Measurements from ENCODE around the gene CEP97.
A peak's percentile ranks its signal among the peaks of the same experiment; 100 is the strongest.
"Not testable (repeated sequence)": the region's sequence is repeated elsewhere in the genome, so short reads cannot be mapped to it uniquely, and the experiment has no call there.

CEP97 gene

DNA sequence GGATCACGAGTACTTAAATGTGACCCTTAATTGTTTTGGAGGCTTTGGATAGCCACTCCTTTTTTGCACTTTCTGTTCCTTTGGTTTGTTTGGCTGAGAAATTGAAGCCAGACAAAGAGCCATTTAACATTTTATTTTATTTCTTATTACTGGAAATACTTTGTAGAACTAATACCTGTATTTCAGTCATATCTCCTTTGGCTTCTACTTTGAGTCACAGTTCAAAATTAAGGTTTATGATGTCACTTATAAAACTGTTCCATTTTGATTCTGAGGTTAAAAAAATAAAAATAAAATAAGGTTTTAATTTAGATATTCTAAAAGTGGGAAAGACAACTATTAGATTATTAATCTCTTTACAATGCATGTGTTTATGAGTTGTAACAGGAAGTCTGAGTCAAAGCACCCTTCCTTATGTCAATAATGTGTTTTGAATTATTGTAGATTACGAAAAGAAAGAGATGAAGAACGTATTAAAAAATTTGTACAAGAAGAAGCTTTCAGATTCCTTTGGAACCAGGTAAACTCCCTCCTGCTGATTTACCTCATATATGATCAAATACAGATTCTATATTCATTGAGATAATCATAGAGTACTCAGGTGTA is 37.7 kb downstream of the CEP97 start:
- DNase-seq (ENCODE audit: low spot score), result no peak

DNA sequence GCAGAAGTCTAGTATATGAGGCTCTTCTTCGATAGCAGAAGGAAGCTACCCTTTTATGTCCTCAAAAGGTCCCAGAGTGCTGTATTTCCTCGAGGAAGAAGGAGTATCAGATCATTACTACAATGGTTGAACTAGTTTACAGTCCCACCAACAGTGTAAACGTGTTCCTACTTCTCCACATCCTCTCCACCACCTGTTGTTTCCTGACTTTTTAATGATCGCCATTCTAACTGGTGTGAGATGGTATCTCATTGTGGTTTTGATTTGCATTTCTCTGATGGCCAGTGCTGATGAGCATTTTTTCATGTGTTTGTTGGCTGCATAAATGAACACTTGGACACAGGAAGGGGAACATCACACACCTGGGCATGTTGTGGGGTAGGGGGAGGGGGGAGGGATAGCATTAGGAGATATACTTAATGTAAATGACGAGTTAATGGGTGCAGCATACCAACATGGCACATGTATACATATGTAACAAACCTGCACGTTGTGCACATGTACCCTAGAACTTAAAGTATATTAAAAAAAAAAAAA is 53.4 kb downstream of the CEP97 start:
- DNase-seq (ENCODE audit: low spot score), result not testable (repeated sequence)

DNA sequence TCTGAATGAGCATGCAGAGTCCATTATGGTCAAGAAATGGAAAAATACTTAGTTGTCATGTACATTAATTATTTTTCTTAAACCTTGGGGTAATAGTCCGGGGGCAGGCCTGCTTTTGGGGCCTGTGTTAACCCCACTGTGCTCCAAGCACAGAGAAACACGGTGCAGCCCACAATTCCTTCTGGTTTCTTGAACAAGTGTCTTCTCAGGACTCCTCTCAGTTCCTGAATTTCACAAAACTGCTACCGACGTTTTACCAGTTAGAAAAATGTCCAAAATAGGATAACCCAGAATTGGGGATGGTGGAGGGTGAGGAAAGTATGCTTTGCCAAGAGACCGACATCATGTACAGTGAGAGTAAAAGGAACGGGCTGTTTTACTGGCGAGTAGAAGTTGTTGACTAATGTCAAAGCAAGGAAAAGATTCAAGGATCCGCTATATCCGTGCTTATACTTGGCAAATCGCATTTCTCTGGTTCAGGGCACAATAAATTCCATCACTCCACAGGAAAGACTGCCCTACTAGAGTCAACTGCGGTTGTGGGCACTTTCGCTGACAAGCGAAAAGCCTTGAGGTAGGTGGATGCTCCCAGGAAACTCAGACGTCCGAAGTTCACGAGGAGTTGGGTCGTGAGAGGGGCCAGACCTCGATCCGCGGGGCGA is 54.1 kb downstream of the CEP97 start:
- no peak for DNase-seq (ENCODE audit: low spot score)

DNA sequence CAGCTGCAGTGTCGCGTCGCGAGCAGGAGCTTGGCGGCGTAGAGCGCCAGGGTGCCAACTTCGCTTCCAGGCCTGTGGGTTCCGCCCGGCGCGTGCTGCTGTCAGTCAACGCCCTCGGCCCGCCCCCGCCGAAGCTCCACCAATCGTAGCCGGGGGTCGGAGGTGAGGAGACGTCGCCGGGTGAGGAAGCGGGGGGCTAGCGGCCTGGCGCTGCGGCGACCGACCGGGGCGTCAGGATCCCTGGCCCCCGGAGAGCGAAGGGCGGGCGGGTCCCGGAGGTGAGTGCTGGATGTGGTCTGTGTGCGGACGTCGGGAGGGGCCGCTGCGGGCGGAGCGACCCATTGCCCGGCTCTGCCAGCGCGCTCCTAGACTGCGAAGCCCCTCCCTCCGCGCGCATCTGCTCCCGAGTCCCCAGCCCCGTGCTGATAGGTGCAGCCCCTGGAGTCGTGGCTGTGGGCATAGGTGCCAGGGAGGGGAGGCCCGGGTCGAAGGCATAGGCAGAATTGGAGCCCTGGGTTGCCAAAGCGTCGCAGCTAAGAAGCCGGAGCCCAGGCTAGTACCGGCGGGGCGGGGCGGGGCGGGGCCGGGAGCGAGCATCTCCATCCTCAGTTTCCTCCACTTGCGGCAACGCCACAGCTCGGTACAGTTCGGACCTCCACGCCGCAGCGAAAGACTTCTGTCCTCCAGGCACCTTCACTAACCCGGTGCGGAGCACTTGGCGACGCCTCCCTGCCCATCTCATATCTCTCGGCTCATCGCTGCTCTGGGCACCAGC is 54.8 kb downstream of the CEP97 start, which contains the start of gene NXPE3:
Gene NXPE3, plus strand, starts transcription at position 165 of the 775 bp plus-strand sequence. CDS start 6,386 bp downstream, outside the sequence.
- peak; percentile 93 for DNase-seq (ENCODE audit: low spot score)

DNA sequence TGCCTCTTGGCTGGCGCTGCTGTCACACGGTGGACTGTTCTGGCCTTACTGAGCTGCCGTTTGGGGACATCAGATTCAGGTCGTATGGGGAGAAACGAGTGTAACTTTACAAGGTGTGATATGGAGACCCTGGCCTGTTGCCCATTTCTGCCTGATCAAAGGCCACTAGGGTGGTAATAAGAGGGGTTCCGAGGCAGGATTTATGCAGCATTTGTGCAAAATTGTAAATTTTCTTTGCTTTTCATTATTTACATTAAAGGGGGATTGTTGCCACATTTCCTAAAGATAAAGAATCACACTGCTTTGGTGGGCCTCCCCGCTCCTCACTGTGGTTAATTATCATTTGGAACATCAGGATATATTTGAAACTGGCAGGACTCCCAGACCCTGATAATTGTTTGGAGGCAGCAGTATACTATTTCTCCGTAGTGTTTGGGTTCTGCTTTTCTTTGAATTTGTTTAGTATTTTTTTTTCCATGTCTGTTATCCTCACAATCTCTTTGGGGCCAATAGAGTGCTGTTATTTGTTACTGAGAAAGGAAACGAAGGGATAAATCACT is 55.5 kb downstream of the CEP97 start:
- DNase-seq (ENCODE audit: low spot score), result no peak

DNA sequence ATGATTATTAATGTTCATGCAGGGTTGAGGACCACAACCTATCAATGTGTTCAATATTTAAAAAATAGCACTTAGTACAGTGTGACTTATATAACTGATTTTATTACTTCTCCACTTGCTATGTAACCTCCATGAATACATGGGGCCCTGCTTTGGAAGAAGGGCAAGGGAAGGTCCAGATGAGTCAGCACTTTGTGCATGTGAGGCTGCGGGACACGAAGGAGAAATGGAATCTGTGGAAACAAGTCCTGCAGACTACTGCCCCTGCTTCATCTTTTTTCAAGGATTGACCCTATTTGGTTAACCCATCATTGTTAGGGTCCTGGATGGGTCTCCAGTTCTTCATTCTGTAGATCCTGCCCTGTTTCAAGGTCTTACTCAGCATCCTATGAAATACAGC is 56.2 kb downstream of the CEP97 start:
- DNase-seq (ENCODE audit: low spot score), result no peak

DNA sequence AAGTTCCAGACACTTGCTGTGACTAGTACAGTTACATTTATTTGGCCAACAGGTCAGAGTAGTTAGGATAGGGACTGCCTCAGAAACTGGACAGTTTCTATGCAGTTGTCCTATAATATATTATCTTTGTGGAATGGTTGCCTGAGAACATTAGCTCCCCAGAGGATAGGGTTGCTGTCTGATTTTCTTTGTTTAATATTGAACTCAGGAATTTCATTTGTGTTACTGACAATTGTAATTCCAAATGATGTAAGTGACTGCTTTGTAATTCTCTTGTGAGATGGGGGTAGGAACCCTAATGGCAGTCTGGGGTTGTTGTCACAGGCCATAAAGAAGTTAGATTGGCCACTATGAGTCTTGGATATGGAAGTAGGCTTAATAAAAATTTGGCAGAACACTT is 56.8 kb downstream of the CEP97 start:
- no peak for DNase-seq (ENCODE audit: low spot score)

DNA sequence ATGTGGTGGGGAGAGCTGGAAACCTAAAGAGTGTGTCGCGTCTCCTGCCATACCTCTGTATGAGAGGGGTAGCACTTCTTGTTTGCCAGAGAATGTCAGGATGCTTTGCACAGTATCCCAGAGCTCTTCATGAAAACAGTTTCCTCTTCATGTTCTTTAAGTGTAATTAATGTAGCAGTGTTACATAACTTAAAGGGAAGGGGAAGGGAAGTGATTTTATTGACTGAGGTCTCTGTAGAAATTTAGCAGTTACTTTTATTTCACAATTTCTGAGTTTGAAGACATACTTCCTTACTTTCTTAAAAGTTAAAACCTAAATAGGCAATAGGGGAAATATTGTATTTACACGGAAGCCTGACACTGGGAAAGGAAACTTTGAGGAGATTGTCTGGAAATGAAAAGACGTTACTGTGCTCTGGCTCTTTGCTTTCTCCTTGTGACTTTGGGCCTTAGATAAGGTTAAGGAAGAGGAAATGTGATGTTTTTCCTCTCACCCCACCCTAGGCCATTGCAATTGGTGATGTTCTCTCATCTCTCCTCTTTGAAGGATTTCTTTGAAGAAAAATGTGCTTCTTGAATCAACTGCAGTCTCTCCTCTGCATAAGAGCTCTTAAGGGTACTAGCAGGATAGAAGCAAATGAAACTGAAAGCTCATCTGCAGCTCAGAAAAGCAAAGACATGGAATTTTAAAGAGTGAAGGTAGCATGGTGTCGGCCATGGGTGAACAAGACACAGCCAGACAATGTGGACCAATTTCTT is 60.6 kb downstream of the CEP97 start:
- DNase-seq (ENCODE audit: low spot score), result no peak

DNA sequence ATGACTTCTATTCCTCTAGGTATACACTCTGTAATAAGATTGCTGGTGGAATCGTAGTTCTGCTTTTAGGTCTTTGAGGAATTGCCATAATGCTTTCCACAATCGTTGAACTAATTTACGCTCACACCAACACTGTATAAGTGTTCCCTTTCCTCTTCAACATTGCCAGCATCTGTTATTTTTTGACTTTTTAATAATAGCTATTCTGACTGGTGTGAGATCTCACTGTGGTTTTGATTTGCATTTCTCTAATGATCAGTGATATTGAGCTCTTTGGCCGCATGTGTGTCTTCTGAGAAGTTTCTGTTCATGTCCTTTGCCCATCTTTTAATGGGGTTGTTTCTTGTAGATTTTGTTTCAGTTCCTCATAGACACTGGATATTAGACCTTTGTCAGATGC is 67.4 kb downstream of the CEP97 start:
- DNase-seq (ENCODE audit: low spot score), result no peak

DNA sequence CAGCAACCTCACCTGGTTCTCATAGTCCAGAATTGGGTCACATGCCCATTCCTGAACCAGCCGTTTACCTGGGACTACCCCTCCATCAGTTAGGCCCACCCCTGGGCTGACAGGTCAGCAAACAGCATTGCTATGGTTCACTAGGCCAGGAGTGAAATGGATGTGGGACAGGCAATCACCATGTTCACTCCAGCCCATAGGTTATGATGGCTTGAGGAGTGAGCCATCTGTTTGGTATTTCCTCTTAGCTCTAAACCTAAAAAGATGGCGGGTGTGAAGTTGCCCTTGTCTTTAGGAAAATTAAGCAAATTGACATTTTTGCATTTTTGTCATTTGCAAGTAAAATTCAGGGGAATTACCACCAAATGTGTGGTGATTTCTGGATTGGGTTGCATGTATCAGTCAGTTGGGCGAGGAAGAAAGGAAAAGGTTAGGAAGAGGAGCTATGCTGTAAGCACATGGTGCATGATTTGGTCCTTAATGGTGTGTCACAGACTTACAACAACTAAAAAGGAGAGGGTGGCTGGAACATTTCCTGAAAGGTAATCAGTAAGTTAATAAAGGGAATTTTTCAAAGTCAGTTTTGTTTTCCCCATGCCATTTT is 71.8 kb downstream of the CEP97 start:
- DNase-seq (ENCODE audit: low spot score), result no peak

DNA sequence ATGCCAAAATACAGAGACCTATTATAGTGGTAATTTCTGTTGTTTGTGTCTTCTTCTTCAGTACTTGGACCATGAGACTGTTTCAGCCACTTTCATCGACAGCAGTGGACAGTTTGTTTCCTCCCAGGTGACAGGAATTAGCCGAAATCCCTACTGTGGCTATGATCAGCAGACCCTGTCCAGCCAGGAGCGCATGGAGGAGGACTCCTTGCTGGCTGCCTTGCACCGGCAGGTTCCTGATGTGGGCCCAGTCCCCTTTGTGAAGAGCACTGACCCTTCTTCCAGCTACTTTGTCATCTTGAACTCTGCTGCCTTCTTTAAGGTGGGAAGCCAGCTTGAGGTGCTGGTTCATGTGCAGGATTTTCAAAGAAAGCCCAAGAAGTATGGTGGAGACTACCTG is 76.8 kb downstream of the CEP97 start:
- DNase-seq (ENCODE audit: low spot score), result no peak

DNA sequence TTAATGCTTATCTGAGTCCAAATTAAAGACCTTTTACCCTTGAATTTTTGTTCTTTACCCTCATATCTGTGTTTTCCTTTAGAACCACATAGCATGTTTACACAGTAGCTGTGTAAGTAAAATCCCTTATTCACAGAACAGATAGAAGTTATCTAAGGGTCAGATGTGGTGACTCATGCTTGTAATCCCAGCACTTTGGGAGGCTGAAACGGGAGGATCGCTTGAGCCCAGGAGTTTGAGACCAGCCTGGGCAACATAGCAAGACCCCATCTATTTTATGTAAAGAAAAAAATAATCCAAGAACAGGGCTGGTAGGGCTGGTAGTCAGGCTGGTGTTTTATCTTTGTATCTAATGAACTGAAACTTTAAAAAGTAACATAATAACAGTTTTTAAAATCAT is 77.8 kb downstream of the CEP97 start:
- no peak for DNase-seq (ENCODE audit: low spot score)

DNA sequence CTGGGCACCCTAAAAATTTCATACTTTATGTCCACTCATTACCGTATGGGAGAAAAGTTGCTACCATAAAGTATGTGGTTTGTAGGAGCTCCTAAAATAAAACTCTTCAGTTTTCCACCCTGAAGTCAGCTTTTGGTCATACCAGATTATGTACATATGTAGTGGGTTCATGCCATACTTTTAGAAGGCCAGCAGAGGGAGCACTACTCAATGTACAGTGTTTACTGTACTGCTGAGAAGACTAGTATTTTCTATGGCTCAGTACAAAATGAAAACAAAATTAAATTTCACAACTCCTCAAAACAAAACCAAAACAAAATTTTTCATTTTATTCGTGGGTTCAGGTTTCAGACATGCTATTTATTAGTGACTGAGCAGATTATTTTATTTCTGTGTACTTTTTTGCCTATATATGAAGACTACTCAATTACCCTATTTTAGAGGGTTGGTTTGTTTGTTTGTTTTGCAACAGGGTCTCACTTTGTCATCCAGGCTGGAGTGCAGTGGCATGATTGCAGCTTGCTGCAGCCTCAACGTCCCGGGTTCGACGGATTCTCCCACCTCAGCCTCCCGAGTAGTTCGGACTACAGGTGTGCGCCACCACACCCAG is 78.9 kb downstream of the CEP97 start:
- DNase-seq (ENCODE audit: low spot score), result peak; percentile 59

DNA sequence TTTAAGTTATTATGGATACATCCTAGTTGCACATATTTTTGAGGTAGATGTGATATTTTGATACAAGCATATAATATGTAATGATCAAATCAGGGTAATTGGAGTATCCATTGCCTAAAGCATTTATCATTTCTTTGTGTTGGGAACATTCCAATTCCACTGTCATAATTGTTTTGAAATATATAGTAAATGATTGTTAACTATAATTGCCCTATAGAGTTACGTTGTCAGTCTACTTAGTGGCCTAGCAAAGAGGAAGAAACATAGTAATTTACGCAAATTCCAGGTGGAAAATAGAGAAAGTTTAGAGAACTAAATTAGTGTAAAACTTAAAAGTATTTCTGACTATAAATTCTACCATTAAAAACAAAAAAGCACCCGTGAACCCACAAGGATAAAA is 79.5 kb downstream of the CEP97 start:
- no peak for DNase-seq (ENCODE audit: low spot score)

DNA sequence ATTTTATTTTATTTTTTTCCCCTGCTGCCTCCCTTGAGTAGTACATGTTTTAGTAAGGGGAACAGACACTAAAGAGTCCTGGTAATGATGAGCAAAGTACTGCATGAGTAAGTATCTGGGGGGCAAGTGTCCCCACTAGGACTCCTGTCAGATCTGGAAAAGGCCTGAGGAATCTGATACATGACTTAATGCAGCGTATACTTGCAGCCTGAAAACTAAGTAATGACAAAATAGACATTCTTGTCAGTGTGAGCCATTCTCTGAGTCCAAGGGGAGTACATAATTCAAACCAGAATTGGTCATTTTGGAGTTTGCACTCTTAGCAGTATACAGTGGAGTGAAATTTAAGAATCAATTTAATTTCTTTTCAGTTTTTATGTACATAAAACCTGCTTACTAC is 82.1 kb downstream of the CEP97 start:
- no peak for DNase-seq (ENCODE audit: low spot score)

DNA sequence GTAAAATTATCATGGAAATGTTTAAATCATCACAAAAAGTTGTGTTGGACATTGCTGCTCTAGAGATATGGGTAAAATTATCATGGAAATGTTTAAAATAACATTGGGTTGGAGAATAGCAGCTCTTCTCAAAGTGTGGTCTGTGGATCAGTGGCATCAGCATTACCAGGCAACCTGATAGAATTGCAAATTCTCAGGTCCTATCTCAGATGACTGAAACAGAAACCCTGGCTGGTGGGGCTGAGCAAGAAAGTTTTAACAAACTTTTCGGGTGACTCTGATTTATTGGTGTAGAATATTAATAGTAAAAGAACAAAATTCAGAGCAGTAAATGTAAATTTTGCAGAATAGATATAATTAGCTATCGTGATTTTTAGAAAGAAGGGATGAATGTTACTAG is 83.5 kb downstream of the CEP97 start:
- DNase-seq (ENCODE audit: low spot score), result no peak

DNA sequence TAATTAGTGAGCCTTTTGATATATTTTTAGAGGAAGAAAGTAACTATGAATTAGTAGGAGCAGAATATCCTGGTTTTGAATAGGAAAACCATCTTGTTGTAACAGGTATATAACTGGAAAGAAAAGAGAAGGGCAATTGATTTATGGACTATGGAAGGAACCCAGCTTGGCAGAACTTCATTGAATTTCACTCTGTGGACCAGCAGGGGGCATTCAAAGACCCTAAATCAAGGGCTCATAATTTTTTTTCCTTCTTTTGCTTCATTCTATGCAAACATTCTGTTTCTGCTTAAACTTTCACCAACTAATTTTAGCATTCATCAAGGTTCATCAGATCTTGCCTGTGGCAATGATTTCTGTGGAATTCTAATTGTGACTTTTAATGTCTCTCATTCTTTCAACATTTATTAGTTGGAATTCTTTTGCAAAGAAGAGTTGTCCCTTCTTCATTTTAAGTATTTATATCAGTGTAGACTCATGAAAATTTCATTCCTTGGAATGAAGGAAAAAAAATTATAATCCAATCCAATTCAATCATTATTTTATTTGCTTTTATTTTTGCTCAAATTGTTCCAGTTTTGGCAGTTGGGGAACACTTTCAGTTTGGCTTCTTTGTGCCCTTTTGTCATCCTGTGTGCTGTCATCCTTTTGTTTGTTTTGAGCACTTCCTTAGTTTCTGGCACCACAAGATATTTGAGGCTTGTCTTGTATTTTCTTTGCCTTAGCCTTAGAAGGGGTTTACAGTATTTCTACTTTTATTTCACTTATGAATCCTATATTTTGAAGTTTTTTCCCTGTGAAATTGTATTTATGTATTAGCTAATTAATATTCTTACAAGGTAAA is 85.0 kb downstream of the CEP97 start:
- DNase-seq (ENCODE audit: low spot score), result peak; percentile 56

DNA sequence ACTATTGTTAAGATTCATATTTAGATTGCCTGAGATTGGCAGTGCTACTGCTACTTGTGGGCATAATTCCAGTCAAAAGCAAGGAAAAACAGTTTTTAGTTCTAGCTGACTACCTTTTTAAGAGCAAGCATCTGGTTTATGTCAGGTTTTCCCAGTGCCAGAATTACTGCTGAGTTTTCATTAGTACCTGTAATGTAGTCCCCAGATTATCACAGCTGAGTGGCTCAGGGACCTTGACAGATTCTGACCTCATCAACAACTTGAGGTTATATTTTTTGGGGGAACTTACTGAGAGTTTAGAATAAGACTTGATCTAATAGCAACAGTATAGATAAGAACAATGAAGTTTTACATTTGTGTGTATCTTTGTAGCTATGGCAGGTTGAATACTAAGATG is 85.6 kb downstream of the CEP97 start:
- DNase-seq (ENCODE audit: low spot score), result no peak

DNA sequence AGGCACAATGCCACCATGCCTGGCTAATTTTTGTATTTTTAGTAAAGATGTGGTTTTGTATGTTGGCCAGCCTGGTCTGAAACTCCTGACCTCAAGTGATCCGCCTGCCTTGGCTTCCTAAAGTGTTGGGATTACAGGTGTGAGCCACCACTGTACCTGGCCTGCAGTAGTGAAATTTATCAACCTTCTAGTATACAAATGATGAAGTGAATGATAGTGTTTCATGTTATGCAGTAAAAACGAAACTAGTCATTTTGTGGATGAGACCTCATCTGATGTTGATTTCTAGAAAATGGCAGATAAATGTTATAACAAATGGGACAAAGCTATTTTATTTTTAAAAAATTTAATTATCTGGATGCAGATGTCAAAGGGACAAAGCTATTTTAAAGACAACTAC is 87.5 kb downstream of the CEP97 start:
- no peak for DNase-seq (ENCODE audit: low spot score)

DNA sequence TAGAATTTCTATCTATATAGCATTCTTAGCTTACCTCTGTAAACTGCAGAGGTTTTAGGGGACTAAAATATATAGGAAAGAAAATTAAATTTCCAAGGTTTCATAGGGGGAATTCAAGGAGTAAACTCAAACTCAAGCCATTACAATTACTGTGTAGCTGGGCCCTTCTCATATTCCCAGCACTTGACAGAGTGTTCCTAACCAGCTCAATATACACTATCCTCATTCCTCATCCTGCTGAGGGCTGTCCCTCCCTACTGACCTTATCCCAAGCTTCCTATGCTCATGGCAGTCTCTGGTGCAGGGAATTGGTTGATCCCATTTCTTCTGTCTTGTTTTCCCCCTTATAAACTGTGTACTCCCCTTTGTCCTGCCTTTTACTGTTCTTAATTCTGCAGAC is 88.5 kb downstream of the CEP97 start:
- no peak for DNase-seq (ENCODE audit: low spot score)
